CD14-positive monocyte (primary cell): Measurements from ENCODE around the gene PRKCA. TPM values are rescaled to one million over a fixed set of nuclear protein-coding genes. Genes with fewer than 3 reads are reported as not detected.

Experiments used
- DNase-seq, 3 donors: peaks; one replicate each; pipeline ENCODE4 v3.0.0-alpha.2; 2011 to 2022
- H2AFZ ChIP-seq: 2 replicates; pipeline ENCODE4 v1.6.0; 2012; ENCODE audit warnings: mild to moderate bottlenecking, low read depth, low read length, inconsistent platforms; ENCODE audit not compliant: insufficient read depth, poor library complexity, severe bottlenecking
- H3K27ac ChIP-seq, 2 donors: 1 replicate in 1 of 2; 2 replicates in 1 of 2; pipeline ENCODE4 v1.5.1; 2012 to 2013; ENCODE audit warnings: low read length in 2 of 2, control low read depth in 1 of 2, inconsistent platforms in 1 of 2, low read depth in 1 of 2, mild to moderate bottlenecking in 1 of 2
- H3K27me3 ChIP-seq, 2 donors: one replicate each; pipeline versions ENCODE4 v1.6.0 to v1.6.1; 2011 to 2013; ENCODE audit warnings: low read length in 2 of 2; ENCODE audit not compliant: control insufficient read depth in 2 of 2, insufficient read depth in 2 of 2
- H3K36me3 ChIP-seq, 2 donors: replicated peaks in 1 of 2; 1 replicate in 1 of 2; 2 replicates in 1 of 2; pipeline versions ENCODE4 v1.5.1 to v1.6.1; 2012 to 2013; ENCODE audit warnings: low read length in 2 of 2, control low read depth in 1 of 2, inconsistent platforms in 1 of 2, mild to moderate bottlenecking in 1 of 2; ENCODE audit not compliant: insufficient read depth in 2 of 2, control insufficient read depth in 1 of 2
- H3K4me1 ChIP-seq, 2 donors: 1 replicate in 1 of 2; 2 replicates in 1 of 2; pipeline versions ENCODE4 v1.5.1 to v1.6.1; 2012 to 2013; ENCODE audit warnings: low read length in 2 of 2, control low read depth in 1 of 2, inconsistent platforms in 1 of 2, mild to moderate bottlenecking in 1 of 2, moderate library complexity in 1 of 2; ENCODE audit not compliant: insufficient read depth in 2 of 2, control insufficient read depth in 1 of 2
- H3K4me2 ChIP-seq: replicated peaks from 2 replicates; pipeline ENCODE3; 2012; ENCODE audit warnings: low read length, moderate library complexity, mild to moderate bottlenecking; ENCODE audit not compliant: poor library complexity, severe bottlenecking; ENCODE audit errors: extremely low read depth
- H3K4me3 ChIP-seq, 3 experiments: fragments of 200-600 bp in 1 of 3; sonication (generic) in 1 of 3; replicated peaks in 1 of 3; 1 replicate in 2 of 3; 2 replicates in 1 of 3; pipeline ENCODE4 v1.5.1; 2011 to 2013; ENCODE audit warnings: low read length in 3 of 3, mild to moderate bottlenecking in 3 of 3, control low read depth in 2 of 3, low read depth in 2 of 3, inconsistent platforms in 1 of 3, moderate library complexity in 1 of 3
- H3K79me2 ChIP-seq: 2 replicates; pipeline ENCODE4 v1.6.0; 2012; ENCODE audit warnings: mild to moderate bottlenecking, control low read depth, inconsistent platforms, low read length, moderate library complexity; ENCODE audit not compliant: insufficient read depth
- H3K9ac ChIP-seq: 2 replicates; pipeline ENCODE4 v1.6.0; 2017; ENCODE audit warnings: low read length, mild to moderate bottlenecking; ENCODE audit not compliant: insufficient read depth, poor library complexity, severe bottlenecking
- H3K9me3 ChIP-seq, 2 donors: replicated peaks in 1 of 2; 1 replicate in 1 of 2; 2 replicates in 1 of 2; pipeline versions ENCODE4 v1.5.1 to v1.6.1; 2012 to 2013; ENCODE audit warnings: low read length in 2 of 2, control low read depth in 1 of 2; ENCODE audit not compliant: control insufficient read depth in 1 of 2, insufficient read depth in 1 of 2
- H4K20me1 ChIP-seq: 2 replicates; pipeline ENCODE4 v1.6.0; 2012; ENCODE audit warnings: mild to moderate bottlenecking, low read length, control low read depth, moderate library complexity; ENCODE audit not compliant: insufficient read depth
- H3K27ac Mint-ChIP-seq, 7 donors: one replicate each; pipeline ENCODE4 v1.8.0; 2020; ENCODE audit warnings: mild to moderate bottlenecking in 7 of 7, mixed read lengths in 7 of 7, moderate library complexity in 6 of 7, inconsistent platforms in 2 of 7
- H3K27me3 Mint-ChIP-seq, 3 donors: one replicate each; pipeline ENCODE4 v1.8.0; 2021 to 2022; ENCODE audit warnings: low read depth in 3 of 3, mild to moderate bottlenecking in 3 of 3, mixed read lengths in 3 of 3, moderate library complexity in 3 of 3, inconsistent platforms in 1 of 3
- H3K36me3 Mint-ChIP-seq, 2 donors: one replicate each; pipeline ENCODE4 v1.8.0; 2020; ENCODE audit warnings: mixed read lengths in 2 of 2, inconsistent platforms in 1 of 2, mild to moderate bottlenecking in 1 of 2
- H3K4me1 Mint-ChIP-seq: one replicate; pipeline ENCODE4 v1.8.0; 2020; ENCODE audit warnings: mild to moderate bottlenecking, mixed read lengths
- H3K4me3 Mint-ChIP-seq, 2 donors: one replicate each; pipeline ENCODE4 v1.8.0; 2020; ENCODE audit warnings: mild to moderate bottlenecking in 2 of 2, mixed read lengths in 2 of 2, moderate library complexity in 1 of 2
- H3K9me3 Mint-ChIP-seq, 7 donors: one replicate each; pipeline ENCODE4 v1.8.0; 2020 to 2022; ENCODE audit warnings: mixed read lengths in 7 of 7, mild to moderate bottlenecking in 6 of 7, moderate library complexity in 6 of 7, inconsistent platforms in 2 of 7
- WGBS: methylation state at CpG from one replicate; pipeline ENCODE4 v1.1.5; 2013; ENCODE audit warnings: missing lambda C conversion rate; ENCODE audit not compliant: insufficient coverage; 5-methylcytosine and 5-hydroxymethylcytosine counted together
- intact Hi-C, 2 donors: fragments of 100-400 bp; cut with micrococcal nuclease; formaldehyde crosslinking; loops; one replicate each; pipeline versions ENCODE4 v1.15.0 to v1.15.1; 2023
- polyA plus RNA-seq, 3 donors: library from polyadenylated mRNA; depleted of rRNA in 1 of 3; unstranded in 2 of 3; stranded (reverse) in 1 of 3; fragments of 300-500 nt in 2 of 3; fragments of >200 nt in 1 of 3; fragmentation: Illumina TruSeq in 2 of 3; gene quantifications; 1 replicate in 2 of 3; 2 replicates in 1 of 3; pipeline ENCODE4 v1.2.3, GENCODE V29; 2012 to 2021
- TF ChIP-seq, protein P1 (sequence below): fragments of 200-600 bp; IDR thresholded peaks from one replicate; pipeline ENCODE4 v1.8.0; 2022; ENCODE audit warnings: antibody characterized with exemption, mild to moderate bottlenecking

PRKCA gene
- polyA plus RNA-seq, 3 donors, result 0.22 to 7.1 (median 0.30) TPM

DNA sequence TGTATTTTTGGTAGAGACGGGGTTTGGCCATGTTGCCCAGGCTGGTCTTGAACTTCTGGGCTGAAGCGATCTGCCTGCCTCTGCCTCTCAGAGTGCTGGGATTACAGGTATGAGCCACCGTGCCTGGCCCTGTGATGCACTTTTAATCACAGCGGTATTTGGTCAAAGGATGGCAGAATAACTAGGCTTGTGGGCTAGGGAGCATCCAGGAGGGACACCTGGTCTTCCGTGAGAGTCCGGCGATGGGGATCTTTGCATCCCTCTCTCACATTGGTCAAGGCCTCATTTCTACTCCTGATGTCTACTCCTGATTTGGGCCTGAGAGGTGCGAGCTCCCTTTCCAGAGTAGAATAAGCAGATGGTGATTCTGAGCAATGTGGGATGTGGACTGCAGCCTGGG lies 274.6 kb downstream of the PRKCA start:
- Histone ChIP-seq H3K9me3 (no peaks in the 10 kb centered on the region), H3K4me2 (no peak overlapping the region), H3K27me3 (no peaks in the 10 kb centered on the region), H3K36me3 (no peaks in the 10 kb centered on the region), H3K79me2 (no peaks in the 10 kb centered on the region), H3K9ac (no peak overlapping the region), H2AFZ (no peak overlapping the region), H3K4me3 (no peak overlapping the region), H4K20me1 (no peaks in the 10 kb centered on the region), H3K4me1 (peaks cover 7 to 10% of the 10 kb centered on the region in 2 donors), H3K27ac (no peak overlapping the region)
- Mint-ChIP-seq H3K4me1 (peaks cover 25% of the 10 kb centered on the region), H3K27me3 (no peaks in the 10 kb centered on the region), H3K9me3 (peaks cover 0 to 1% (median 0%) of the 10 kb centered on the region in 7 donors), H3K36me3 (peaks cover 2 to 16% of the 10 kb centered on the region in 2 donors), H3K27ac (peak overlapping the region in 1 of 7 donors; percentile 3), H3K4me3 (no peak overlapping the region)
- intact Hi-C loops, result no loop called here
- TF ChIP-seq, protein P1, sequence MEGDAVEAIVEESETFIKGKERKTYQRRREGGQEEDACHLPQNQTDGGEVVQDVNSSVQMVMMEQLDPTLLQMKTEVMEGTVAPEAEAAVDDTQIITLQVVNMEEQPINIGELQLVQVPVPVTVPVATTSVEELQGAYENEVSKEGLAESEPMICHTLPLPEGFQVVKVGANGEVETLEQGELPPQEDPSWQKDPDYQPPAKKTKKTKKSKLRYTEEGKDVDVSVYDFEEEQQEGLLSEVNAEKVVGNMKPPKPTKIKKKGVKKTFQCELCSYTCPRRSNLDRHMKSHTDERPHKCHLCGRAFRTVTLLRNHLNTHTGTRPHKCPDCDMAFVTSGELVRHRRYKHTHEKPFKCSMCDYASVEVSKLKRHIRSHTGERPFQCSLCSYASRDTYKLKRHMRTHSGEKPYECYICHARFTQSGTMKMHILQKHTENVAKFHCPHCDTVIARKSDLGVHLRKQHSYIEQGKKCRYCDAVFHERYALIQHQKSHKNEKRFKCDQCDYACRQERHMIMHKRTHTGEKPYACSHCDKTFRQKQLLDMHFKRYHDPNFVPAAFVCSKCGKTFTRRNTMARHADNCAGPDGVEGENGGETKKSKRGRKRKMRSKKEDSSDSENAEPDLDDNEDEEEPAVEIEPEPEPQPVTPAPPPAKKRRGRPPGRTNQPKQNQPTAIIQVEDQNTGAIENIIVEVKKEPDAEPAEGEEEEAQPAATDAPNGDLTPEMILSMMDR, result no peak
- 97% methylated on average over 3 of the region's 8 CpGs for WGBS
- DNase-seq, result no peak

DNA sequence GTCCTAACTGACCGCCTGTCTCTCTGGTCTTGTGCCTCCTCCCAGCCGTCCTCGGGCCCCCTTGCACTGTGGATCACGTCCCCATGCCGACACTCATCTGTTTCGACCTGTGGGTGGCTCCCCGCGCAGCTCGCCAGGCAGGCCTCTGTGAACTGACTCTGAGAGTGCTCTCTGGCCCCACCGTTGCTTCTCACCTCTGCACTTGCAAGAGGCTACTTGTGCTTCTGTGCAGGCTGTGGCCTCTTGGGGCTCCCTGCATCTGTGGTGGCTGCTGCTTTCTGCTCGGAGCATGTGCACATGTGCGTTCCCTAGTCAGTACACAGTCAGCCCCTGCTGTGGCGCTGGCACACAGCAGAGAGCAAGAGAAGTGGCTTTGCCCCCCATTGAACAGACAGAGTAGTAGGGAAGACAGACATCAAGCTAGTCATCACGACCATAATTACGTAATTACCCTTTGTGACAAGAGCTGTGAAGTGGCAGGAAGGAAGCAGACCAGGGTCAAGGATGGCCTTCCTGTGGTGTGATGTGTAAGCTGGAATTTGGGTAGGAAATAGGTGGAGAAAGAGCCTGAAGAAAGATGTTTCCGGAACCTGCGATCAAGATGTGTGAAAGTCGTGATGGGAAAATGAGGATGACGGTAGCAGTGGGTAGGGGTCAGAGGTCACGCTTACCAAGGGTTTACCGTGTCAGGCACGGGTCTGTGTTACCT lies 276.5 kb downstream of the PRKCA start:
- no peak overlapping the region for H3K4me3 Mint-ChIP-seq
- H3K27ac Mint-ChIP-seq, result peak overlapping the region in 1 of 7 donors; percentile 26
- Histone ChIP-seq H3K4me1 (peaks cover 7 to 10% of the 10 kb centered on the region in 2 donors), H3K4me3 (no peak overlapping the region), H3K4me2 (no peak overlapping the region), H3K36me3 (no peaks in the 10 kb centered on the region), H2AFZ (no peak overlapping the region), H3K27me3 (no peaks in the 10 kb centered on the region), H4K20me1 (no peaks in the 10 kb centered on the region), H3K27ac (peak overlapping the region in 1 of 2 donors; percentile 3), H3K9me3 (no peaks in the 10 kb centered on the region), H3K9ac (no peak overlapping the region), H3K79me2 (no peaks in the 10 kb centered on the region)
- H3K27me3 Mint-ChIP-seq, result no peaks in the 10 kb centered on the region
- 91% methylated on average over 17 of the region's 22 CpGs for WGBS
- H3K4me1 Mint-ChIP-seq, result peaks cover 25% of the 10 kb centered on the region
- H3K36me3 Mint-ChIP-seq, result peaks cover 4 to 16% of the 10 kb centered on the region in 2 donors
- TF ChIP-seq, protein P1, result no peak
- intact Hi-C loops, result no loop called here
- no peak for DNase-seq
- peaks cover 0 to 4% (median 1%) of the 10 kb centered on the region in 7 donors for H3K9me3 Mint-ChIP-seq
